Measurements from ENCODE around the gene LHX2.

The LHX2 gene

DNA sequence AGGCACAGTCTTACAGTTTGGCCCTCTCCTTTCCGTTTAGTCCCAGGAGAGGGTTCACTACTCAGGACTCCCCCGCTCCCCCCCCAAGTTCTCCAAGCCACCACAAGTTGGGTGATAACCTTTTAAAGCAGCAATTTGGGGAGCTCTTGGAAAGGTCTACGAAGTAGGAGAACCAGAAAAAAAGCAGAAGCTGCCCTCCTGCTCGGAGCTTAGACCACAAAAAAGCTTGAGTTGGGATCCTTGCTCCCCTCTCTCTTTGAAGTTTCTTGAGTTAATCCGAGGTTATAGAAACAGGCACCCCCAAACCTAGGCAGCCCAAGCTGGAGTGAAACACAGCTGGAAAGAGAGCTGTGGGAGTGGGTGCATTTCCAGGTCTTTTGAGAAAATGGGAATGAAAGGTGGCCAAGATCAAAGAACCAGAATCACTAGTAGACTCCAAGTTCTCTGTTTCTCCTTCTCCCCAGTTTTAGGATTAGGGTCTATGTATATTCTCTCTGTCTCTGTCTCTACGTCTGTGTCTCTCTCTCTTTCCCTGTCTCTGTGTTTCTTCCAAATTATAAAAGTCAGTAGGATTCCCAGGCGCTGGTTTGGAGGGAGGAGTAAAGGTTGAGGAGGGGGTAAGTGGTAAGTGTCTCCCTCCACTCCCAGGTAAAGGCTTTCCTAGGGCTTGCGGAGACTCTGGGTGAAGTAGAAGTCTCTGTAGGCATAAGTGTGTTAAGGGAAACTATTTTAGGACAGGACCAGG lies 2.8 kb downstream of the LHX2 start:
- DNase-seq, result no peak

DNA sequence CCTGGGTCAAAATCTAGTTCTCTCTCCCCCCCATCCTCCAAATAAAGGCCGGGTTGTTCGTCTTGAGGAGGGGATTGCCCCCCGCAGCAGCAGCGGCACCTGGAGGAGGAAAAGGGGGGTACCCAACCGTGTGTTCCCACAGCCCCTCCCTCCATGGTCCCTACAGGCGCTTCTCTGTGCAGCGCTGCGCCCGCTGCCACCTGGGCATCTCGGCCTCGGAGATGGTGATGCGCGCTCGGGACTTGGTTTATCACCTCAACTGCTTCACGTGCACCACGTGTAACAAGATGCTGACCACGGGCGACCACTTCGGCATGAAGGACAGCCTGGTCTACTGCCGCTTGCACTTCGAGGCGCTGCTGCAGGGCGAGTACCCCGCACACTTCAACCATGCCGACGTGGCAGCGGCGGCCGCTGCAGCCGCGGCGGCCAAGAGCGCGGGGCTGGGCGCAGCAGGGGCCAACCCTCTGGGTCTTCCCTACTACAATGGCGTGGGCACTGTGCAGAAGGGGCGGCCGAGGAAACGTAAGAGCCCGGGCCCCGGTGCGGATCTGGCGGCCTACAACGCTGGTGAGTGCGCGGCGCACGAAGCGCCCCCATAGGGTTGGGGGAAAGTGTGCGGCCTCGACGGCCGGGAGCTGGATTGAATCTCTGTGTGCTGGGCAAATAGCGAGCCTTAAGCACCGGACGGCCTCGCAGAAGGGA lies 3.5 kb downstream of the LHX2 start:
- DNase-seq, result no peak

DNA sequence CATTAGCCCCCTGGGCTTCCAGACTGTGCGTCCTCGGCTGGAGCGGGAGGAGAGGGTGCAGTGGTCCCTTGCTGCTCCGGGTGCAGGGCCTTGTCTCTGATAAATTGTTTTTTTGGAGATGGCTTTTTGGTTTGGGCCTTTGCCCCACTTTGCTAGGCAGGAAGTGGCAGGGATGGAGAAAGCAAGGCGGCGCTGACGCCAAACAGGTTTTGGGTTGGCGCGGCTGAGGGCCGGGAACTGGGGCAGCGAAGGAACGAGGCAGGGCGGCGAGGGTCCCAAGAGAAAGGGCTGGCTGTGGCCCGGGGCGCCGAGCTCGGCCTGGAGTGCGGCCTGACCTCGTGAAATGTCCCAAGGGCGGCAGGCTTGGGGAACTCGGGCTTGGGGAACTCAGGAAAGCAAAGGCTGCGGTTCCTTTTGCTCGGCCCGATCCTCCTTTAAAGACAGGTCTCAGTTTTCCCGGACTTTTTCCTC lies 4.1 kb downstream of the LHX2 start:
- DNase-seq, result no peak

DNA sequence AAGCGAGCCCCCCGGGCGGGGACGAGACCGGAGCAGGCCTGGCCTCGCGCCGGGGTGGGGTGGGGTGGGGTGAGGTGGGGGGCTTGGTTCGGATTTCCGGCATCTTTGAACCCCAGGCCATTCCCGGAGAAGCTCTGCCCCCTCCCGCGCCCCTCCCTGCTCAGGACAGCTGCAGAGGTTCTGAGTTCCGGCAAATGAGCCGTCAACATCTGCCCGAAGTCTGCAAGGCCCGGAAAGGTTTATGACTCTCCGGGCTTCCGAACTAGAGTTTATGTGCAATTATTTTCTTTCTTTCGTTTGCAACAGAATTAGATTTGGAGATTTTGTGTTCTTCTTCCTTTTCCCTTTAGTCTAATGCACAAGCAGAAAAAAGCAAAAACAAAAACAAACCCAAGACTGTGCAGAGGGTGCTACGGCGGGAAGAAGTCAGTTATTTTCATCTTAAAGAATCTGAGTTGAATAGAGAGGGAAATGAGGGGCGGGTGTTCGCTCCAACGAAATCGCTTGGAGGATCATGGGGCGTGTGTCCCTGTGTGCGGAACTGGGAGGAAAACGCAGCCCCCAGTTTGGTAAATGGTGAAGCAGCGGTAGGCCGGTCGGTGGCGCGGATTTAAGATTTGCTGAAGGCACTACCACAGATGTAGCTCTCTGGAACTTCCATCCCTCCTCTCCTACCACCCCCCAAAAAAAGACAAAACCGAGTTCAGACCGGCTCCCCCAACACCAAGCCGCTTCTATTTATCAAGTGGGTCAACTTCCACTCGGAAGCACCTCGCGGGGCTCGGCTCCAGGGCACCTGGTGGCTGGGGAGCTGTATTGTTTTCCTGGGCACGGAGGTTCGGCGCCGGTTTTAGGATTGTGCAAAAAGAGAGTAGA lies 4.8 kb downstream of the LHX2 start:
- no peak for DNase-seq

DNA sequence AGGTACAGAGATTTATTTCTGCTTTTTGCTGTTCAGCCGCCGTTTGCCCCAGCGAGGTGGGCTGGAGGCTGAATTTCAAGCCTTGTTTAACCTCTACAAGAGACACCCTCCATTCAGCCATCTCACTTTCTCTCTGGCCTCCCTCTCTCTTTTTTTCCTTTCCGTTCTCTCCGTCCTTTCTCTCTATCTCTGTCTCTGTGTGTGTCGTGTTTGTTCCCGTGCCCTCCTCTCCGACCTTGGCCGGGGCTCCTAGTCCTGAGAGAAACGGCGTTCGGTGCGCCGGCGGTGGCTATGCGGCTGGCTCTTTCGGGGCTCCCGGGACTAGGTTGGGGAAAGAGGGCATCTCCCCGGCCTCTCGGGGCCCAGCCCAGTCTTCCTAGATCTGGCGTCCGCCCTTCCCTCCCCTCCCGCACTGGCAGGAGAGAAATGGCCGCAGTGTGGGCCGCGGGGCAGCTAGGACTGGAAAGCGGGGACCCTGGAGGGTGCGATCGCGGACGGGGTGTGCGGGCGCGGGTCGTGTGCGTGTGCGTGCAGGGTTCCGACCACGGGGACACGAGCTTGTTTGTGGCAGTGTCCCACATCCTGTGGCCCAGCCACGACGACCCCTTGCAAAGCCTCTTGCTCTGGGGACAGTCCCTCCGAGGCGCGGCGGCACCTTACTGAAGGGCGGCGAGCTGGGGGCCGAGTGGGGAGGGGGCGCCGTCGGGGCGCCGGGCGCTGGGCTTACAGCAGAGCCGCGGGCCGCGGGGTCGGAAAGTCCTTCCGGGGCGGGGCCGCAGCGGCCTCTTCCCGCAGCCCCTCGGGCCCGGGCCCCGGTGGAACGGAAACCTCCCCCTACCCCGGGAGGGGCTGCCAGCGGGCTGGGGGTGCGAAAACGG lies 5.7 kb downstream of the LHX2 start:
- no peak for DNase-seq

DNA sequence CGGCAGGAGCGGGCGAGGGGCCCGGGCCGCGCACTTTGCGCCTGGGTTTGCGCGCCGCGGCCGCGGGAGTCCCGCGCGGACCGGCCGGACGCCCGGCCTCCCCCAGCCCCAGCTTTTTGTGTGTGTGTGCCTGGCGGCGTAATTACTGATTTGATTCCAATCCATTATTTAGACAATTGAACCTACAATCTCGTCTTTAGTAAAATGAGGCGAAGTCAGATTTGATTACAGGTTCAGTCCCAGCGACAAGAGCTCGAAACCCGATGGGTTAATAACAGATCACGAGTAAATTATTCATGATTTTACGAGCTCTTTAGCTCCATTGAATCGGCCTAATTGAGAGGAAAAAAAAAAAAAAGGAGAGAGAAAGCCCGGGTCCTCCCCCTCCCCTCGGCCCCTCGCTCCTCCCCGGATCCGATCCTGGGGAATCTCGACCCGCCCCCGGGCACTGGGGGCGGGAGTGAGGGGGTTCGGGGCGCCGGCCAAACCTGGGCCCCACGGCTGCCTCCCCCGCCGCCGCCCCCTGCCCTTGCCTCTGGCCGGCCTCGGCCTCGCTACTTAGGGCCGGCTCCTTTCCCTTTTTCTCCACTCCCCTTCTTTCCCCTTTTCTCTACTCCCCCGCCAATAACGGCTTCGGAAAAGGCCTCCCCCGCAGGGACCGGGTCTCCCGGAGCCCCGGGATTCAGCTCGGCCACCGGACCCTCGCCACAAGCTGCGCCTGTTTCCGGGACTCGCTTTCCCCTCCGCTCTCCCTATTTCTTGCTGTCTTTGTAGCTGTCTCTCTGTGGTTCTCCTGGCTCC lies 6.6 kb downstream of the LHX2 start:
- no peak for DNase-seq

DNA sequence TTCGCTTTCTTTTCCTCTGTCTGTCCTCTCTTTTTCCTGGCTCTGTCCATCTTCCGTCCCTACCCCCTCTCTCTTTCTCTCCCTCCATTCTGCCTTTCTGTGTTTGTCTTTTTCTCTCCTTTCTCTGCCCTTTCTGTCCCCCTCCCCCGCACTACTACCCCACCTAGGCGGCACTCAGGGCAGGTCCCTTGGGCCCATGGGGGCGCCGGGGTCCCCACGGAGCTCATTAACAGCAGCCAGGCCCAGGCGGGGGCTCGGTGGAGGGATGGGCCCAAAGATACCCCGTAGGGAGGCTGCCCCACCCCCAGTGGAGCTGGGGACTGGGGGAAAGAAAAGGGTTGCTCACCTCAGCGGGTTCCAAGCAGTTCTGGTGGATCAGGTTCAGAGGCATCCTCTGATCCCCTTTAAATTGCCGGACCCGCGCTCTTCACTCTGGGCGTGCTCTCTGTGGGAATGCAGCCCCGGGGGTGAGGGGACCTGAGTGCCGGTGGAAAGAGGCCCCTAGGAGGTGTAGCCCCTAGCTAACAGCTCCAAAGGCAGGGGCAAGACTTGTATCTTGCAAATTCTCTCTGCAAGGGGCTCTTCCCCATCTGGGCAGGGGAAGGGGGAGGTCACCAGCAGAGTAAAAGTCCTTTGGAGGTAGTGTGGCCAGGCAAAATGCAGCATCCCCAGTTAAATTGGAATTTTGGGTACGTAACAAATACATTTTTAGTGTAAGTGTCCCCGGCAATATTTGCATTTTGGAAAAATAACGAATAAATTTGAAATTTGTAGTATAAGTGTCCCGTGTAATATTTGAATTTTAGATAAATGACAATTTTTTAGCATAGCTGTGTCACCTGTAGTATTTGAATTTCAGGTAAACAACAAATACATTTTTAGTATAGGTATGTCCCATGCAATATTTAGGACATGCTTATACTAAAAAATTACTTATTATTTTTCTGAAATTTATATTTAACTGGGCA lies 7.4 kb downstream of the LHX2 start:
- no peak for DNase-seq

DNA sequence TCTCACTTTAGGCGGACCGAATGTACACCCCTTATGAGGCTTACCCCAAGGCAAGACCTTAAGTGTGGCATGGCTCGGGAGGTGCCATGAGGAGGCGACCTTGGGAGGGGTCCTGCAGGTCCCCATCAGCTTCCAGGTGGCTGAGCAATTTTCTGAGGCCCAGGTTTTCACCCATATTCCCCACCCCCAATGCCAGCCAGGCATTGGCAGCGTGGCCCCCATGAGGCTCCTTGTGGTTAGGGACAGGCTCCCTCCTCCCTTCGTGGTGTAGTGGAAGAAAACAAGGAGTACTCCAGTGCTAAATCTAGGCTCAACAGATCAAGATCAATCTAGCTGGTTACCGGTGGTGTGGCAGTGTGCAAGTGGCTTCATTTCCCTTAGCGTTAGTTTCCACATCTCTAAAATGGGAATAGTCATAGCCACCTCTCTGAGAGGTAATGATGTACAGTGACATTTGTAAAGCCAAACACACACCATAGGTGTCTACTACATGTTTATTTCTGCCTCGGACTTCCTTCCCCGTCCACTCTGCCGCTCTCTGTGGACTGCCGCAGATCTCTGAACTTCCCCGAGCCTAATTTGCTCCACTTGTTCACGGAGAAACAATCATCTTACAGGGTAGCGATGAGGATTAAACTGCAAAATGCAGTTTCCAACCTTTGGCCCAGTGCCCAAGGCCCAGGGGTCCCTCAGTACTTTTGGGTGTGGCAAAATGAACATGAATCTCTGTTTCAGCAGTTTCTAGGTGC lies 8.4 kb downstream of the LHX2 start:
- no peak for DNase-seq

DNA sequence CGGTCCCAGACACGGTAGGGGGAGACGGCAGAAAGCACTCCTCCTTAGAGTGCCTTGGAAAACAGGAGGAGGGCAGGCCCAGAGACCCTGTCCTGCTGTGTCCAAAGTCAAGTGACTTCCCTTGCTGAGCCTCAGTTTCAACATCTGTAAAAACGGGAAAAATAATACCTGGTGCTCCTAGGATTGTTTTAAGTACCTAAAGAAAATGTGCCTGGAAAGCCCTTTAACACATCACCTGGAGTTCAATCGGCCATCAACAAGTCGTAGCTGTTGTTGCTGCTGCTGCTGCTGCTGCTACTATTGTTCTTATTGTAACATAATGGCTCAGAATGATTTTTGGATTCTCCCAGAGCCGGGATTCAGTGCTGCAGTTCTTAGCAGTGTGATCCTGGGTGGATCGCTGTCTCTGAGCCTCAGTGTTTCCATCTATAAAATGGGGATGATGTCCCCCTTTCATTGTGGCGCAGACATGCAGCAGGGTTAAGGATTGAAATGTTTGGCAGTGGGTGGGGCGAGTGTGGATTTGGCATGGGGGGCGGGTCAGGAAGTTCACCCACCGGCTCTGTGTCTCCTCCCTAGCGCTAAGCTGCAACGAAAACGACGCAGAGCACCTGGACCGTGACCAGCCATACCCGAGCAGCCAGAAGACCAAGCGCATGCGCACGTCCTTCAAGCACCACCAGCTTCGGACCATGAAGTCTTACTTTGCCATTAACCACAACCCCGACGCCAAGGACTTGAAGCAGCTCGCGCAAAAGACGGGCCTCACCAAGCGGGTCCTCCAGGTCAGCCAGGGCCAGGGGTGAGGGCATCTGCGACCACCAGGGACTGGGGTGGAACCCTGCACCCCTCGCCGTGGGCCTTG lies 9.2 kb downstream of the LHX2 start:
- no peak for DNase-seq

DNA sequence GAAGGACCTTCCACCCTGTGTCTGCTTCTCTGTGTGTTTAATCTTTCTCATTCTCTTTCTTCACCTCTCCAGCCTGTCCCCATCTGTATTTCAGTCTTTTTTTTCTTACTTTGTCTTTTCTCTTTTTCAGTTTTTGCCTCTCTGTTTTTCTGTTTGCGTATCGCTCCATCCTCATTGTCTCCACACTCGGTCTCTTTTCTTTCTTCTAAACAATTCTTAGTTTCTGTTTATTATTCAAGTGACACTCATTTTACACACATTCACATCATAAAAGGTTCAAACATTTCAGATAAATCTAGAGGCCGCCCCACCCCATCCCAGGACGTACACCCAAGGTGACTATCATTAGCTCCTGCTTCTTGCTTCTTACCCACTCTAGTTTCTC lies 9.8 kb downstream of the LHX2 start:
- DNase-seq, result no peak

DNA sequence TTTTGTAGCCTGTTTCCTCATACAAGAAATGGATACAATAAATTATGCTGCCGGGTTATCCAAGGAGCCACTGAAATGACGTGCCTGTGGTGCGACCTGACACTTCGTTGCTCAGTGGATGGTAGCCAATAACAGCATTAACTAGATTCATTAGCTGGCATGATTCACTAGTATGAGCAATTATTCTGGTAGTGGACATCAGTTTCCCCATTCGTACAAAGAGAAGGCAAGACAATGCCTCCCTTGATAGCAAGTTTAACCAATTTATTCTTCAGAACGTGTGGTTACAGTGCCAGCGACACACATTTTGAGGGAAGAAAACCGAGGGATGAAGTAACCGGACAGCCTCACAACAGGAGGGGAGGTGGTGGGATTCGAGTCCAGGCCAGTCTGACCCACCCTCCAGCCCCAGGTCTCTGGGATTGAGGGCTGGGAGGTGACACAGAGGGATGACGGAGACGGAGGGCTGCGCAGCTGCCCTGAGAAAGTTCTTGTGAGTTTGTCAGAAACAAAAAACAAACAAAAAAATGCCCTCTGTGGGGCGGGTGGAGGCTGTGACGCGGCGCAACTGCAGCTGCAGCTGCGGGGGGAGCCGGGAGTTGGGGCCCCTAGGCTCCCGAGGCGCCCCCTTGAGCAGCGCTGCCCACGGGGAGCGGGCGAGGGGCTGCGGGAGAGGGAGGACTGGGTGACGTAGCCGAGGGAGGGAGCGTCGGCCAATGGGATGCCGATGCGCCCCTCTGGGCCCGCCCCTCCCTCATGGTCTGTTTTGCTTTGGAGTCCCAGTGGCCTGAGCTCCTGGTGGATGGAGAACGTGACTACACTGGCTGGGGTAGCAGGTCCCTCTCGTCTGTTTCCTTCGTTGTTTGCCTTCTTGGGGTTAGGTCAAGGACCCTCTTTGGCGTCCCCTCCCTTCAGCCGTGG lies 10.9 kb downstream of the LHX2 start:
- DNase-seq, result no peak

DNA sequence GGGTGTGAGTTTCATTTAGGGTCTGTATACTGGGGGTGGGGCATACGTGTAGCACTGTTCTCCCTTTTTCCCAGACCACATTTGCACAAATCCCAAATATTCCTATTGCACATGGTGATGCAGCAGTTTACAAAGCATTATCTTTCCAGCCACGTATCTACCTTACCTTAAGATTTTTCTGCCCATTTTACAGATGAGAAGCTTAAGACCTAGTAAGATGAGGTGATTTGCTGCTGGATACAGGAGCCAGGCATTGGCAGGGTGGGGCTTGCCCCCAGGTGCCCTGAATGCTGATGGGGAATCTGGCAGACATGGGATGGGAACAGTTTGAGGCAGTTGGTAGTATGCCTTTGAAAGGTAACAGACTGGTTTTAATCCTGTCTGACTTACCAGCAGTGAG lies 12.5 kb downstream of the LHX2 start:
- no peak for DNase-seq

DNA sequence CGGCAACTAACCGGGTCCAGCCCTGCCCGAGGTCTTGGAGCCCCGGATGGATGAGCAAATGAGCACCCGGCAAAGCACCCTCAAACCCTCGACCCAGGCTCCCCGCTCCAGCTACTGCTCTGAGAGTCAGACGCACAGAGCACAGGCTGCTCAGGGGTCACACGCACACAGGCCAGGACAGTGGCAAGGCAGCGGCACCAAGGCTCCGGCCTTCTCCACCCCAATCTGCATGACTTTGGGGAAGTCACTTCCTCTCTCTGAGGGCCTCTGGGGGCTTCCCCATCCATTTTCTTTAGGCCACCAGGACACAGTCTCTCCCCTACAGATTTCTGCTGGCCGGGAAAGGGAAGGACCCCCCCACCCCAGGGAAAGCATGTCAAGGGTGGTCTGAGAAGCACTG lies 18.0 kb downstream of the LHX2 start:
- no peak for DNase-seq

DNA sequence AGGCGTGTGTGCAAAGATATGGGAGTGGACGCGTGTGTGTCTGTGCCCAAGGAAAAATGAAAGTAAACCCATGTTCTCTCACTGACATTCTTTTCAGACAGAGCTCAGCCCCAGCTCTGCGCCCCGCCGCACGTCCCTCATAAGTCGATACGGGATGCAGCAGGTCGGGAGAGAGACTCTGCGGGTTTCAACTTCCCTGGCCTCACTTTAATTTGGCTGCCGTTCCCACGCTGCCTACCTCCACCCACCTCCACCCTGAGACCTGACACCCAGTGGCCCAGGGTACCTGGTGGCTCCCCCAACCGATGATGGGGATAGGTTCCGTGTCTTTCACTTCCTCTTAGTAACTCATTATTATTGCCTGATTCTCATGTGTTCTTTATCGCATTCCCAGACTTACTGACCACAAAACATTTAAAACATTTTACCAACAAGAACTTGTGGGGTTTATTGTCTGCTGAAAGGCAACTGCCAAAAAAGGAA lies 19.4 kb downstream of the LHX2 start:
- DNase-seq, result no peak

DNA sequence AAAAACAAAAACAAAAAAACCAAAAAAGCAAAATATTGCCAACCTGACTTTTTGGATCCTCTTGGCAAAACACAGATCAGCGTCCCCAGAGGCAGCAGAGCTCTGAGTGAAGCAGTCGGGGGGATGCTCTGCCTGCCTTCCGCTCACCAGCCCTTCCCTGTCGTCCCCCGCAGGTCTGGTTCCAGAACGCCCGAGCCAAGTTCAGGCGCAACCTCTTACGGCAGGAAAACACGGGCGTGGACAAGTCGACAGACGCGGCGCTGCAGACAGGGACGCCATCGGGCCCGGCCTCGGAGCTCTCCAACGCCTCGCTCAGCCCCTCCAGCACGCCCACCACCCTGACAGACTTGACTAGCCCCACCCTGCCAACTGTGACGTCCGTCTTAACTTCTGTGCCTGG lies 20.7 kb downstream of the LHX2 start:
- DNase-seq, result no peak

DNA sequence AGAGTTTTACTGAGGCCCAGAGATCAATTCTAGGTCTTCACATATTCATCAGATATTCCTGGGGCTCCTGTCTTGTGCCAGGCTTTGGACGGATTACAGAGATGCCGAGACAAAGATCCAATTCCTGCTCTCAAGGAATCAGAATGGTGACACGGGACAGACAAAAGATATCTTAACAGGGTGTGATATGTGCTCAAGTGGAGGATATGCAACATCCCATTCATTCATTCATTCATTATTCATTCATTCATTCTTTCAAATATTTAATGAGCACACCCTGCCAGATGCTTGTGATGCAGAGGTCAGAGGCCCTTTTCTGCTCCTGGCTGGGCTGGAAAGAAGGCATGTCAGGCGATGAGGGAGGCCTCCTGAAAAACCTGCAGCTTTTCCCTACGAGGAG lies 21.8 kb downstream of the LHX2 start:
- DNase-seq, result no peak

DNA sequence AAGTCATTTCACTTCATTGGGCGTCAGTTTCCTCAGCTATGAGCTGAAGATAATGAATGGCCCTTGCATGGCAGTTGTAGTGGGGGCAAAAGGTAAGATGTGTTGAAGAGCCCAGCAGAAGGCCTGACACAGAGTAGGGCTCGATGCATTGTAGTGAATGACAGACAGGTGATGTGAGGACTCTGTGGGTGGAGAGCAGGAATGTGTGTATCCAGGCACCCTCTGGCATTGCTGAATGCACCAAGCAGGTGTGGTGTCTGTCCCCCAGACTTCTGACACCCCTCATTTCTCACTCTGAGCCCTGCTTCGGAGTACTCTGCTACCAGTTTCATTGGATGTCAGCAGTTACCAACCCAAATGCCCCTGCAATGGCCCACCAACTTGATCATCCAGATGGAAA lies 22.4 kb downstream of the LHX2 start:
- DNase-seq, result no peak
